ENCODE measurements around the gene CRTAC1. TPM values are rescaled to one million over a fixed set of nuclear protein-coding genes. Genes with fewer than 3 reads are reported as not detected.

CRTAC1 gene
- total and polyA plus RNA-seq, 11 donors, result 0.38 to 8.6 (median 1.7) TPM

DNA sequence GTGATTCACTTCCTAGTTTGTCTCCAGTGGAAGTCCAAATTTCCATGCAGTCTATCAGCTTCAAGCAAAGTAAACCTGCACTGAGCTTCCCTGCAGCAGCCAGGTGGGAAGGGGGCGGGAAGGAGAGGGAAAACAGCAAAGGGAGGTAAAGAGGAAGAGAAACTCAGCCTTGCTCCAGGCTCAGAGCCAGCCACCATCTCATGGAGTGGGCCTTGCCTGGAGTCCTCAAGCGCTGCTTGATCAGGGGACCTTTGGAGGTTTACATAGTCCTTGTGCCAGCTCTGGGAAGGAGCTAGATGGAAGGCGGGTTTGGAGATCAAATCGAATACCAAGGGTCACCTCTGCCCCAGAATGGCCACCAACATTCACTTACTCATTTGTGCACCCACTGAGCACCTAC is 7.4 kb downstream of the CRTAC1 start:
- DNase-seq (no peak), ATAC-seq (no peak)
- no peak for TF ChIP-seq POLR2A (IDR thresholded peaks at IDR 0.05)
- no peak for TF ChIP-seq CTCF (IDR thresholded peaks at IDR 0.05)
- no peaks in the 10 kb centered on the region for H3K4me1 ChIP-seq
- H3K36me3 ChIP-seq, result no peaks in the 10 kb centered on the region
- WGBS, 4 donors, result 80 to 89% (median 84%) methylated on average over 4 of the region's 4 CpGs
- H3K9me3 ChIP-seq, result no peaks in the 10 kb centered on the region
- H3K4me3 ChIP-seq, result no peak overlapping the region
- intact Hi-C loops (cut with DNase I), result loop anchor here in 1 of 10 donors (10.0 kb wide), 1 partner anchor 228 kb away; no protein-coding TSS in a partner anchor
- no peak overlapping the region for H3K27ac ChIP-seq
- H3K27me3 ChIP-seq, result peaks cover 0 to 39% (median 12%) of the 10 kb centered on the region in 9 donors

GRCh38 chr10:98020784-98021183 is 9.6 kb downstream of the CRTAC1 start:
- peaks cover 0 to 27% (median 15%) of the 10 kb centered on the region in 9 donors for H3K27me3 ChIP-seq
- intact Hi-C loops (cut with DNase I), result loop anchor here in 1 of 10 donors (10.0 kb wide), 1 partner anchor 226 kb away; no protein-coding TSS in a partner anchor
- 84 to 88% (median 85%) methylated on average over 1 of the region's 1 CpG for WGBS, 4 donors

GRCh38 chr10:98020254-98020653 is 10.2 kb downstream of the CRTAC1 start:
- WGBS, 4 donors, result 75 to 94% (median 86%) methylated on average over 3 of the region's 3 CpGs
- H3K27ac ChIP-seq, result no peak overlapping the region
- ATAC-seq (no peak), DNase-seq (no peak)
- no peaks in the 10 kb centered on the region for H3K9me3 ChIP-seq
- peaks cover 0 to 22% (median 13%) of the 10 kb centered on the region in 9 donors for H3K27me3 ChIP-seq
- intact Hi-C loops (cut with DNase I), result loop anchor here in 1 of 10 donors (10.0 kb wide), 1 partner anchor 225 kb away; no protein-coding TSS in a partner anchor
- no peak overlapping the region for H3K4me3 ChIP-seq
- TF ChIP-seq CTCF (IDR thresholded peaks at IDR 0.05), result no peak
- TF ChIP-seq POLR2A (IDR thresholded peaks at IDR 0.05), result no peak
- no peaks in the 10 kb centered on the region for H3K4me1 ChIP-seq
- H3K36me3 ChIP-seq, result no peaks in the 10 kb centered on the region

More at GRCh38 chr10:98020784-98021183, 9.6 kb downstream of the CRTAC1 start:
- ATAC-seq (no peak), DNase-seq (no peak)
- Histone ChIP-seq H3K4me3 (no peak overlapping the region), H3K4me1 (no peaks in the 10 kb centered on the region), H3K9me3 (no peaks in the 10 kb centered on the region), H3K27ac (no peak overlapping the region), H3K36me3 (no peaks in the 10 kb centered on the region)
- TF ChIP-seq POLR2A (IDR thresholded peaks at IDR 0.05) (no peak), CTCF (IDR thresholded peaks at IDR 0.05) (no peak)

DNA sequence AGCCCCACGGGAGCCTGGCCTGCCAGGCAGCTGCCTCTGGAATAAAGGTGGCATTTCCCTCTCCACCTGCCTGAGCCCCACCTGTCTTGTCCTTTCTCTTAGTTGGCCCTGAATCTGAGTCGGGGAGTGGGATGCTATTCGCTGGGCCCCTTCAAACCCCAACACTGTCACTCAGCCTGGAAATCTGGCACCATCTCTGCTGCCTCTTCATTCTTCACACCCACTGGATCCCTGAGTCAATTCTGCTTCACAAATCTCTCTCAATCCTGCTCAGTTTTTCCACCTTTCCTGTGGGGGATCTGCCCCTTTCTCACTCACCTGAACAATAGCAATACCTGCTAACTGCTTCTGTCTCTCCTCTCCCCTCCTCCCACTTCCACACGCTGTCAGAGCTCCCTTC is 10.6 kb downstream of the CRTAC1 start:
- Histone ChIP-seq H3K4me3 (no peak overlapping the region), H3K36me3 (no peaks in the 10 kb centered on the region), H3K27ac (no peak overlapping the region), H3K27me3 (peaks cover 0 to 21% (median 10%) of the 10 kb centered on the region in 9 donors), H3K9me3 (no peaks in the 10 kb centered on the region), H3K4me1 (no peaks in the 10 kb centered on the region)
- no peak for ATAC-seq
- 49 to 72% (median 56%) methylated on average over 4 of the region's 4 CpGs for WGBS, 4 donors
- intact Hi-C loops (cut with DNase I), result loop anchor here in 1 of 10 donors (10.0 kb wide), 1 partner anchor 225 kb away; no protein-coding TSS in a partner anchor
- DNase-seq, result no peak
- TF ChIP-seq POLR2A (IDR thresholded peaks at IDR 0.05) (no peak), CTCF (IDR thresholded peaks at IDR 0.05) (no peak)

All from heart left ventricle (tissue), 16 donors.